Suprapubic skin (tissue), 4 donors: ENCODE results near the gene ROBO1. TPM values are rescaled to one million over a fixed set of nuclear protein-coding genes. Genes with fewer than 3 reads are reported as not detected.

Experiments
- DNase-seq, 2 donors: peaks; one replicate each; pipeline ENCODE4 v3.0.0-alpha.2; 2019; ENCODE audit warnings: low spot score in 2 of 2
- H3K27ac ChIP-seq: fragments of 200-600 bp; sonication (generic); one replicate; pipeline ENCODE4 v1.5.1; 2019
- H3K27me3 ChIP-seq: fragments of 200-600 bp; sonication (generic); one replicate; pipeline ENCODE4 v1.5.1; 2019
- H3K36me3 ChIP-seq: fragments of 200-600 bp; sonication (generic); one replicate; pipeline ENCODE4 v1.5.1; 2019
- H3K4me1 ChIP-seq: fragments of 200-600 bp; sonication (generic); one replicate; pipeline ENCODE4 v1.5.1; 2019
- H3K4me3 ChIP-seq: fragments of 200-600 bp; sonication (generic); one replicate; pipeline ENCODE4 v1.5.1; 2019; ENCODE audit warnings: mild to moderate bottlenecking
- H3K9me3 ChIP-seq: fragments of 200-600 bp; sonication (generic); one replicate; pipeline ENCODE4 v1.5.1; 2019
- CTCF ChIP-seq, 2 donors: fragments of 200-600 bp in 1 of 2; fragments of 450-650 bp in 1 of 2; sonication (generic) in 1 of 2; IDR thresholded peaks; one replicate each; pipeline ENCODE4 v1.5.1; 2016 to 2019; ENCODE audit warnings: antibody characterized with exemption in 2 of 2, mild to moderate bottlenecking in 1 of 2, moderate library complexity in 1 of 2
- EP300 ChIP-seq: sonication (generic); formaldehyde crosslinking; IDR thresholded peaks from one replicate; pipeline ENCODE4 v1.6.1; 2017; ENCODE audit warnings: antibody characterized with exemption
- POLR2A ChIP-seq, 2 donors: fragments of 450-650 bp; IDR thresholded peaks; one replicate each; pipeline ENCODE4 v1.6.1; 2017; ENCODE audit warnings: antibody characterized with exemption in 2 of 2, mild to moderate bottlenecking in 2 of 2, moderate library complexity in 2 of 2
- POLR2AphosphoS5 ChIP-seq, 3 donors: sonication (generic); formaldehyde crosslinking; IDR thresholded peaks; one replicate each; pipeline ENCODE4 v1.6.1; 2017; ENCODE audit warnings: antibody characterized with exemption in 3 of 3
- WGBS: methylation state at CpG from one replicate; pipeline ENCODE4 v1.1.5; 2018; 5-methylcytosine and 5-hydroxymethylcytosine counted together
- total RNA-seq, 4 donors: library from RNA; depleted of rRNA; stranded (reverse); fragments of >200 nt; gene quantifications; one replicate each; pipeline ENCODE4 v1.1.0, GENCODE V29; 2016

ROBO1 gene
- total RNA-seq, 4 donors from 2014 or later, result 67.7 to 80.3 (median 71.3) TPM

GRCh38 chr3:79041621-79042020 lies 726.2 kb downstream of the ROBO1 start:
- no peak for DNase-seq
- Histone ChIP-seq H3K4me1 (no peaks in the 10 kb centered on the region), H3K36me3 (no peaks in the 10 kb centered on the region), H3K27me3 (no peaks in the 10 kb centered on the region), H3K27ac (no peak overlapping the region), H3K4me3 (no peak overlapping the region), H3K9me3 (no peaks in the 10 kb centered on the region)
- no peak for TF ChIP-seq POLR2A (IDR thresholded peaks at IDR 0.05)
- TF ChIP-seq CTCF (IDR thresholded peaks at IDR 0.05), result no peak
- TF ChIP-seq EP300, result no peak
- TF ChIP-seq POLR2AphosphoS5 (IDR thresholded peaks at IDR 0.05), result no peak

- Histone ChIP-seq H3K27me3 (no peaks in the 10 kb centered on the region), H3K4me1 (no peaks in the 10 kb centered on the region), H3K27ac (no peak overlapping the region), H3K36me3 (no peaks in the 10 kb centered on the region), H3K4me3 (no peak overlapping the region), H3K9me3 (no peaks in the 10 kb centered on the region)
- DNase-seq, result no peak
- WGBS, result 88% methylated on average over 3 of the region's 3 CpGs
- TF ChIP-seq EP300, result no peak
- TF ChIP-seq POLR2AphosphoS5 (IDR thresholded peaks at IDR 0.05), result no peak
- no peak for TF ChIP-seq CTCF (IDR thresholded peaks at IDR 0.05)
Observed at GRCh38 chr3:79040701-79041100, 727.1 kb downstream of the ROBO1 start.

GRCh38 chr3:79040091-79040490 lies 727.7 kb downstream of the ROBO1 start:
- no peaks in the 10 kb centered on the region for H3K9me3 ChIP-seq
- no peak overlapping the region for H3K27ac ChIP-seq
- H3K36me3 ChIP-seq, result no peaks in the 10 kb centered on the region
- H3K27me3 ChIP-seq, result no peaks in the 10 kb centered on the region
- no peaks in the 10 kb centered on the region for H3K4me1 ChIP-seq
- 95% methylated on average over 6 of the region's 6 CpGs for WGBS
- no peak for TF ChIP-seq POLR2AphosphoS5 (IDR thresholded peaks at IDR 0.05)
- TF ChIP-seq EP300, result no peak
- TF ChIP-seq POLR2A (IDR thresholded peaks at IDR 0.05), result no peak
- no peak overlapping the region for H3K4me3 ChIP-seq
- no peak for DNase-seq

GRCh38 chr3:79039192-79039591 lies 728.6 kb downstream of the ROBO1 start:
- Histone ChIP-seq H3K4me3 (no peak overlapping the region), H3K9me3 (no peaks in the 10 kb centered on the region), H3K27ac (no peak overlapping the region), H3K4me1 (no peaks in the 10 kb centered on the region), H3K27me3 (no peaks in the 10 kb centered on the region), H3K36me3 (no peaks in the 10 kb centered on the region)
- TF ChIP-seq EP300, result no peak
- TF ChIP-seq POLR2AphosphoS5 (IDR thresholded peaks at IDR 0.05), result no peak
- TF ChIP-seq POLR2A (IDR thresholded peaks at IDR 0.05), result no peak
- no peak for TF ChIP-seq CTCF (IDR thresholded peaks at IDR 0.05)
- 84% methylated on average over 6 of the region's 6 CpGs for WGBS
- DNase-seq, result no peak

GRCh38 chr3:79038636-79039035 lies 729.2 kb downstream of the ROBO1 start:
- Histone ChIP-seq H3K36me3 (no peaks in the 10 kb centered on the region), H3K27ac (no peak overlapping the region), H3K27me3 (no peaks in the 10 kb centered on the region), H3K4me3 (no peak overlapping the region), H3K4me1 (no peaks in the 10 kb centered on the region), H3K9me3 (no peaks in the 10 kb centered on the region)
- 59% methylated on average over 1 of the region's 1 CpG for WGBS
- no peak for DNase-seq
- TF ChIP-seq CTCF (IDR thresholded peaks at IDR 0.05) (no peak), EP300 (no peak), POLR2A (IDR thresholded peaks at IDR 0.05) (no peak), POLR2AphosphoS5 (IDR thresholded peaks at IDR 0.05) (no peak)

- Histone ChIP-seq H3K27ac (no peak overlapping the region), H3K9me3 (no peaks in the 10 kb centered on the region), H3K27me3 (no peaks in the 10 kb centered on the region), H3K4me3 (no peak overlapping the region), H3K4me1 (no peaks in the 10 kb centered on the region), H3K36me3 (no peaks in the 10 kb centered on the region)
- WGBS, result 49% methylated on average over 2 of the region's 2 CpGs
- no peak for DNase-seq
- no peak for TF ChIP-seq POLR2A (IDR thresholded peaks at IDR 0.05)
- TF ChIP-seq POLR2AphosphoS5 (IDR thresholded peaks at IDR 0.05), result no peak
- no peak for TF ChIP-seq CTCF (IDR thresholded peaks at IDR 0.05)
- no peak for TF ChIP-seq EP300
Observed at GRCh38 chr3:79038057-79038456, 729.7 kb downstream of the ROBO1 start.
